ENCODE measurements around the gene RERE.

The RERE gene

GRCh38 chr1:8574985-8575384 lies 242.5 kb downstream of the RERE start:
- no peak for DNase-seq (ENCODE audit: low read depth in 2 of 2)

DNA sequence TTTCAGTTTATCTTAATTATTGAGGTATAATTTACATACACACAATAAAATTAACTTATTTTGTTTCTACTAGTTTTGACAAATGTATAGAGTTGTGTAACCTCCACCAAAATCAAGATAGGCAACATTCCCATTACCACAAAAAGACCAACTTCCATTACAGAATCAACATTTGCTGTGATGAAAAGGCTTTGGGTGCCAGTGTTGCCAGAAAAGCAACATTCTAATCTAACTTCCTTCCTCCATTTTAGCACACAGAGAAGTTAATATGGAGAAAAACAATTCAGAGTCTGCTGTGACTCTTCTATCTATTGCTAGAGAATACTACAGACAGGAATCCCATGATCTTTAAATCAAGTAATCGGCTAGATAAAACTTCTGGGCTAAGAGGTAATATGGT lies 245.3 kb downstream of the RERE start:
- no peak for DNase-seq (ENCODE audit: low read depth in 2 of 2)

- no peak for DNase-seq (ENCODE audit: low read depth in 2 of 2)
Observed at GRCh38 chr1:8571200-8571984, 246.0 kb downstream of the RERE start.

DNA sequence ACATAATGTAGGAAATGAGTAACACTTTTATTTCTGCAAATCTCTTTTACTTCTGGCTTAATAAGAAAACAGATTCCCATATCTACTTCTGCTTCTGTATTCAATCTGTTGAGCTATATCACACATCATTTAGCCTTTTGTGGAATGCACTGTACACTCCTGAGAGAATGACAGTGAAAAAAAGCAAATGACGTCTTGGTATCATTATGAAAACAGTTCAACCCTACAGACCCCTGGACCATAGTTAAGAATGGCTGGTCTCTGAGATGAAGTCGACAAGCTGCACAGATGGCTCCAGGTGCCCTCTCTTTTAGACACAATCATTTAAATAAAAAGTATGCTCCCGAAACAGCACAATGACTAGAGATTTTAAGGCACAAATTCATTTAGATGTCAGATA lies 247.0 kb downstream of the RERE start:
- no peak for DNase-seq (ENCODE audit: low read depth in 2 of 2)

- no peak for DNase-seq (ENCODE audit: low read depth in 2 of 2)
Observed at GRCh38 chr1:8569242-8569641, 248.2 kb downstream of the RERE start.

GRCh38 chr1:8568837-8569236 lies 248.6 kb downstream of the RERE start:
- DNase-seq (ENCODE audit: low read depth in 2 of 2): no peak

- DNase-seq (ENCODE audit: low read depth in 2 of 2): no peak
Observed at GRCh38 chr1:8567146-8567545, 250.3 kb downstream of the RERE start.

GRCh38 chr1:8565802-8566201 lies 251.6 kb downstream of the RERE start:
- DNase-seq (ENCODE audit: low read depth in 2 of 2): no peak

GRCh38 chr1:8563944-8564537 lies 253.4 kb downstream of the RERE start:
- no peak for DNase-seq (ENCODE audit: low read depth in 2 of 2)

- no peak for DNase-seq (ENCODE audit: low read depth in 2 of 2)
Observed at GRCh38 chr1:8562881-8563865, 254.3 kb downstream of the RERE start.

- no peak for DNase-seq (ENCODE audit: low read depth in 2 of 2)
Observed at GRCh38 chr1:8562222-8562621, 255.2 kb downstream of the RERE start.

DNA sequence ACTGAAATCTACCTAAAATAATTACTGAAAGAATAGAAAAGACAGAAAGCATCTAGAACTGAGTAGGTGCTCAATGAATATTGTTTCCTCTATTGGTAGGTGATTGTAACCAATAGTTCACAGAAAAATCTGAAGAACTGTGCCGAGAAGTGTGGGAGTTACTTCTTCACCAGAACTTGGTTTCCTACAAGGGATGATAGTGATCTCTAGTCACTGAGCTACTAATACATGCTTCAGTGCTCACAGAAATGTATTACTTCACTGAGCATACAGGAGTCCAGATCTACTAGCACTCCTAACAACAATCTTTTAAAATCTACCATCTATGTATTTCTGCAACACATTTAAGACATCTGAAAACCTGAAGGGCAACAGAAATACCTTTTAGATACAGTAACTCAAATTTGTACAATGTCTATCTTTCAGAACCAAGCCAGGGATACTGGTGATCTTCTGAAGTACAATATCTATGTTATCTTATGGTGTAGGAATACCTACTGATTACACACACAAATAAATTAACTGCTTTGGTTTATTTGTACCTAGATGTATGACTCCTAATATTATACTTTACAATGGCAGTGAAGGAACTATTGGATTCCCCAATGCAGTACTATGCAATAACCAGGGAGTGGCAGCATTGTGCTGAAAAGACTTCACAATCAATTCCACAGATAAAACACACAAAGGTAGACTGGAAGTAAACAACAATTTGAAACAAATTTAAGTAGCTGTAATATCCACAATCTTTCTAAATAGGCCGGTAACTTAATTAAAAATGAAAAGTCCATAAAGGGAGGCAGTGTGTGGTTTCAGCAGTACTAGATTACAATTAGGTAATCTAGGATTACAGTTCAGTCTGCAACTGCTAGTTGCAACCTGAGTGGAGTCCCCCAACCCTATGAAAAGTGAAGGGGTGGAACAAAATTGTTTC lies 256.6 kb downstream of the RERE start:
- DNase-seq (ENCODE audit: low read depth in 2 of 2): peak in 1 of 2 donors; percentile 19

- DNase-seq (ENCODE audit: low read depth in 2 of 2): no peak
Observed at GRCh38 chr1:8560035-8560434, 257.4 kb downstream of the RERE start.

DNA sequence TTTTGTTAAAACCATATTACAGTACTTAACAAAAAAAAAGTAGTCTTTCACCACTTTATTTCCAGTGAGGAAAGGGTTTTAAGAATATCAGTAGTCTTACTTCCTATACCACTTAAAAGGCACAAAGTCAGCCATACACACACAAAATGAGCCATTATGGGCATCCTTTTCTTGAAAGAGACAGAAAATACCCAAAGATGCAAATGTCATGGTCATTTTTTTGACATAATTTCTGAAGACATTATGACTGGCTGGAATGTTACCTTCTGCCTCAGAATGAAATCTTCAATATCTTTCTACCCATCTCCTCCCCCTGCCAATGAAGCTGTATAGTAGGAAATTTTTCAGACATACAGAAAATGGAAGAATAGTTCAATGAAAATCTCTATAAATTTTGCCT lies 261.9 kb downstream of the RERE start:
- no peak for DNase-seq (ENCODE audit: low read depth in 2 of 2)

GRCh38 chr1:8554956-8555534 lies 262.4 kb downstream of the RERE start:
- DNase-seq (ENCODE audit: low read depth in 2 of 2): no peak

- DNase-seq (ENCODE audit: low read depth in 2 of 2): no peak
Observed at GRCh38 chr1:8552820-8553397, 264.5 kb downstream of the RERE start.

DNA sequence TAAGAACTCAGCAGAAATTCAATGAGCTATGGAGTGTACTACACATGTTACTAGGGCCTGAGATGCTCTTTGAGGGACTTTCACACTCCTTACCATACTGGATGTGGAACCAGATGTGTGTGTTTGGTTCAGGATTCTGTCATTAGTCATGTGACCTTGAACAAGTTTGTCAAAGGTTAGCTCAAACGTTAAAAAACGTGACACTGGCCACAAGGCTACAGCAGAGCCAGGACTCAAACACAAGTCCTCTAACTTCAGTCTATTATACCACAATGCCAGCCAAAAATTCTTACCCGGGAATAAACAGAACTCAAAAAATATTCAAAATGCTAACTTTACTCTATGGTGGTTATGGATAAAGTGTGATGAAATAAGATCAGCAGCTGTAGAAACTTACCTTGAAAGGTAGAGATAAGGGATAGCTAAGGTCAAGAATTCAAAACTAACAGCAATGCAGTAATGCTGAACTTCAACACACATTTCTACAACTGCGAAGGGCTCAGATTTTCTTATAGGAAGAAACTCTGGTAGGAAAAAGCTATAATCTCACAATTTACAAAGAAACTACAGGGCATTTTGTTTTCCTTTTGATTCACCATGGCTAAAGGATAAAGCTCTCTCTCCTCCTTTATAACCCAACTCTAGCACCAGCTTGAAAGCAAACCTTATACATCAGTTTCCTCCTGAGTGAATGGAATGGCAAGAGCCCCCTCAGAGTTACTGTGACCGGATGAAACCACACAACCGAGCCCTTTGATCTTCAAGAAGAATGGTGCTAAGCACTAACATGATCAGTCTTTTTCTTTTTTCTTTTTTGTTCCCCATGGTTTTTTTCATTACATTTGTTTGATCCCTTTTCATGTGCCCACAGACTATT lies 265.6 kb downstream of the RERE start:
- no peak for DNase-seq (ENCODE audit: low read depth in 2 of 2)

DNA sequence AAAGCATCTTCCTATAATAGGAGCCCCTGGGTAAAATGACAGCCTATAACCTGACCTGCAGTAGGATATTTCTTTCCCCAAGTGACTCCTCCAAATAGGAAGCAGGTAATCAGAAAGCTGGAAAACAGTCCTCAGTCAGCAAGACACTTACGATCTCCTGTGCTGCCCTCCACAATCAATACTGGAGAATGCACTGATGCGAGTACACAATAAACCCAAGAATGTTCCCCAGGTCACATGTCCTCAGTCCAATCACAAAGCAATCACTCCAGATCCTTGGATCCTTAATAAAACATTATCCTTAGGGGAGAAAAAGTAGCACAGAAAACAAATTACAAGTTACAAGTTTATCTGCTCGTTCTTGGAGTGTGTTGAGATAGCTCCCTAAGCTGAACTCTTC lies 266.4 kb downstream of the RERE start:
- no peak for DNase-seq (ENCODE audit: low read depth in 2 of 2)

GRCh38 chr1:8547791-8548190 lies 269.6 kb downstream of the RERE start:
- no peak for DNase-seq (ENCODE audit: low read depth in 2 of 2)

- no peak for DNase-seq (ENCODE audit: low read depth in 2 of 2)
Observed at GRCh38 chr1:8545078-8545477, 272.4 kb downstream of the RERE start.
